Left lung (tissue), 10 donors: Measurements from ENCODE around the gene MYCN. TPM values are rescaled to one million over a fixed set of nuclear protein-coding genes. Genes with fewer than 3 reads are reported as not detected.
A peak's percentile ranks its signal among the peaks of the same experiment; 100 is the strongest.
"Not testable (repeated sequence)": the region's sequence is repeated elsewhere in the genome, so short reads cannot be mapped to it uniquely, and the experiment has no call there.

Experiments used
- ATAC-seq: fragments of 200-7000 bp; cut with Tn5 transposase; one replicate; pipeline ENCODE4 v1.9.1; 2020; ENCODE audit warnings: moderate library complexity
- DNase-seq, 4 donors: peaks; one replicate each; pipeline ENCODE4 v3.0.0-alpha.2; 2013 to 2020
- H3K27ac ChIP-seq, 2 donors: fragments of 200-600 bp; sonication (generic) in 1 of 2; one replicate each; pipeline versions ENCODE4 v1.5.0 to v1.8.0; 2020 to 2021
- H3K27me3 ChIP-seq, 2 donors: fragments of 200-600 bp; sonication (generic) in 1 of 2; one replicate each; pipeline versions ENCODE4 v1.5.0 to v1.8.0; 2020 to 2021
- H3K36me3 ChIP-seq, 2 donors: fragments of 200-600 bp; sonication (generic) in 1 of 2; one replicate each; pipeline versions ENCODE4 v1.5.0 to v1.8.0; 2020 to 2021
- H3K4me1 ChIP-seq, 2 donors: fragments of 200-600 bp; one replicate each; pipeline ENCODE4 v1.8.0; 2021
- H3K4me3 ChIP-seq, 2 donors: fragments of 200-600 bp; sonication (generic) in 1 of 2; one replicate each; pipeline versions ENCODE4 v1.5.0 to v1.8.0; 2020 to 2021; ENCODE audit warnings: mild to moderate bottlenecking in 1 of 2
- H3K9me3 ChIP-seq, 2 donors: fragments of 200-600 bp; sonication (generic) in 1 of 2; one replicate each; pipeline versions ENCODE4 v1.5.0 to v1.8.0; 2020 to 2021
- intact Hi-C, 2 donors: fragments of 100-400 bp; cut with DNase I; formaldehyde crosslinking; loops; one replicate each; pipeline versions ENCODE4 v1.11.2 to v1.14.2; 2022
- polyA plus RNA-seq, 6 donors: library from polyadenylated mRNA; unstranded; fragments of 120-200 nt; gene quantifications; one replicate each; pipeline ENCODE4 v1.2.1, GENCODE V29; 2013; ENCODE audit not compliant: insufficient read length in 6 of 6
- total RNA-seq, 2 donors: library from RNA; stranded (reverse); fragmentation: NEBNext Ultra II Directional; extraction: Animal tissue kit (Norgen Biotek cat#: 25700); gene quantifications; one replicate each; pipeline ENCODE4 v1.2.1, GENCODE V29; 2021
- TF ChIP-seq, protein P1 (sequence below), 2 donors: fragments of 200-600 bp; sonication (generic) in 1 of 2; IDR thresholded peaks; one replicate each; pipeline versions ENCODE4 v1.5.0 to v1.8.0; 2021; ENCODE audit warnings: antibody characterized with exemption in 2 of 2
- donor health status: DM: no; HTN: yes; CAD: no.
- donor health status: DM: no; HTN: no; CAD: no.

The MYCN gene
- total and polyA plus RNA-seq, 8 donors = 0.60 to 22.2 (median 17.8) TPM

GRCh38 chr2:15912203-15912602 lies 28.1 kb upstream of the MYCN start:
- Histone ChIP-seq H3K4me3 (no peak overlapping the region), H3K9me3 (no peaks in the 10 kb centered on the region), H3K27me3 (no peaks in the 10 kb centered on the region), H3K4me1 (peaks cover 7 to 8% of the 10 kb centered on the region in 2 donors), H3K36me3 (no peaks in the 10 kb centered on the region), H3K27ac (no peak overlapping the region)
- DNase-seq (peak in 2 of 4 donors; percentile 22 to 42), ATAC-seq (peak; percentile 29)
- intact Hi-C loops = no loop called here
- TF ChIP-seq, protein P1, sequence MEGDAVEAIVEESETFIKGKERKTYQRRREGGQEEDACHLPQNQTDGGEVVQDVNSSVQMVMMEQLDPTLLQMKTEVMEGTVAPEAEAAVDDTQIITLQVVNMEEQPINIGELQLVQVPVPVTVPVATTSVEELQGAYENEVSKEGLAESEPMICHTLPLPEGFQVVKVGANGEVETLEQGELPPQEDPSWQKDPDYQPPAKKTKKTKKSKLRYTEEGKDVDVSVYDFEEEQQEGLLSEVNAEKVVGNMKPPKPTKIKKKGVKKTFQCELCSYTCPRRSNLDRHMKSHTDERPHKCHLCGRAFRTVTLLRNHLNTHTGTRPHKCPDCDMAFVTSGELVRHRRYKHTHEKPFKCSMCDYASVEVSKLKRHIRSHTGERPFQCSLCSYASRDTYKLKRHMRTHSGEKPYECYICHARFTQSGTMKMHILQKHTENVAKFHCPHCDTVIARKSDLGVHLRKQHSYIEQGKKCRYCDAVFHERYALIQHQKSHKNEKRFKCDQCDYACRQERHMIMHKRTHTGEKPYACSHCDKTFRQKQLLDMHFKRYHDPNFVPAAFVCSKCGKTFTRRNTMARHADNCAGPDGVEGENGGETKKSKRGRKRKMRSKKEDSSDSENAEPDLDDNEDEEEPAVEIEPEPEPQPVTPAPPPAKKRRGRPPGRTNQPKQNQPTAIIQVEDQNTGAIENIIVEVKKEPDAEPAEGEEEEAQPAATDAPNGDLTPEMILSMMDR (IDR thresholded peaks at IDR 0.05) = no peak

GRCh38 chr2:15913146-15913545 lies 27.2 kb upstream of the MYCN start:
- intact Hi-C loops = no loop called here

GRCh38 chr2:15914596-15915385 lies 25.6 kb upstream of the MYCN start:
- ATAC-seq = no peak
- Histone ChIP-seq H3K9me3 (no peaks in the 10 kb centered on the region), H3K4me1 (peaks cover 7 to 8% of the 10 kb centered on the region in 2 donors), H3K4me3 (no peak overlapping the region), H3K27me3 (no peaks in the 10 kb centered on the region), H3K36me3 (no peaks in the 10 kb centered on the region), H3K27ac (no peak overlapping the region)
- intact Hi-C loops = no loop called here
- TF ChIP-seq, protein P1 (IDR thresholded peaks at IDR 0.05) = no peak
- peak in 2 of 4 donors; percentile 36 to 57 for DNase-seq

More at GRCh38 chr2:15913146-15913545, 27.2 kb upstream of the MYCN start:
- DNase-seq (no peak), ATAC-seq (peak; percentile 73)
- Histone ChIP-seq H3K9me3 (no peaks in the 10 kb centered on the region), H3K36me3 (no peaks in the 10 kb centered on the region), H3K4me1 (peaks cover 7 to 8% of the 10 kb centered on the region in 2 donors), H3K27me3 (no peaks in the 10 kb centered on the region), H3K27ac (no peak overlapping the region), H3K4me3 (no peak overlapping the region)
- TF ChIP-seq, protein P1 (IDR thresholded peaks at IDR 0.05) = no peak

GRCh38 chr2:15915546-15915945 lies 24.8 kb upstream of the MYCN start:
- H3K4me3 ChIP-seq, H3K4me1 ChIP-seq, H3K9me3 ChIP-seq, H3K36me3 ChIP-seq, H3K27me3 ChIP-seq, H3K27ac ChIP-seq, DNase-seq, intact Hi-C loops, ATAC-seq: not testable (repeated sequence)

DNA sequence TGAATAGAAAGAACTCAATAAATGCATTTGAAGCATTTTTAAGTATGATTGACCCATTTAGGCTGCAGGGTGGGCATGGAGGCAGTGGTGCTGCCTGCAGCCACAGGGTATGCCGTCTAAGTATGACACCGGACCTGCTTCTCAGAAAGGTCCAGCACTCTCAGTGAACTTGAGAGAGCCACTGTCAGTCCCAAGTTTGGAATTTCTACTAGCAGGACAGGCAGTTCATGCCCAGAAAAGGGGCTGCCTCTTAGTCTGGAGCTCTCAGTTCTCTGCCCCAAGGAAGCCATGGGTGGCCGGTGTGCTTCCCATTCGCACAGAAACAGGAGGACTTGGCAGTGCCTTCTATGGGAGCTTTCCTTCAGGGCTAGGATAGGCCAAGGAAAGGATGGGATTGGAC lies 24.0 kb upstream of the MYCN start:
- no peak overlapping the region for H3K27ac ChIP-seq
- TF ChIP-seq, protein P1 (IDR thresholded peaks at IDR 0.05) = no peak

More for the DNA sequence above, 24.0 kb upstream of the MYCN start:
- DNase-seq (no peak), ATAC-seq (no peak)
- no peaks in the 10 kb centered on the region for H3K9me3 ChIP-seq
- no peaks in the 10 kb centered on the region for H3K27me3 ChIP-seq
- no peaks in the 10 kb centered on the region for H3K36me3 ChIP-seq
- peaks cover 7 to 8% of the 10 kb centered on the region in 2 donors for H3K4me1 ChIP-seq
- H3K4me3 ChIP-seq = no peak overlapping the region
- intact Hi-C loops = no loop called here
